Caco-2 (cell line): Measurements from ENCODE around the gene TMEM19. TPM values are rescaled to one million over a fixed set of nuclear protein-coding genes. Genes with fewer than 3 reads are reported as not detected.

ENCODE experiments used
- BruUV-seq: library from RNA; stranded (reverse); fragments of 400-500 nt; replicated peaks from 2 replicates; lab custom pipeline; 2021; lab: Mats Ljungman, UMichigan
- CTCF ChIA-PET: fragments of 300-600 bp; sonication (Branson Sonifier 250); formaldehyde crosslinking; loops from one replicate; lab custom pipeline; 2022; ENCODE audit warnings: antibody characterized with exemption; lab: Charles Lee
- POLR2A ChIA-PET: fragments of 300-600 bp; sonication (Branson Sonifier 250); formaldehyde crosslinking; loops from one replicate; lab custom pipeline; 2022; ENCODE audit warnings: antibody characterized with exemption; lab: Charles Lee
- DNase-seq, 2 experiments: peaks; one replicate each; pipeline versions ENCODE4 v3.0.0 to v3.0.0-alpha.2; 2020 to 2022
- H3K27me3 ChIP-seq: replicated peaks from 2 replicates; pipeline ENCODE4 v1.6.0; 2011; ENCODE audit warnings: low read length; ENCODE audit not compliant: control insufficient read depth, insufficient read depth
- H3K36me3 ChIP-seq: 2 replicates; pipeline ENCODE4 v1.5.1; 2011; ENCODE audit warnings: low read length; ENCODE audit not compliant: control insufficient read depth, insufficient read depth
- H3K4me1 ChIP-seq: fragments of 250-450 bp; sonication (Bioruptor Pico); 2 replicates; pipeline ENCODE4 v1.5.1; 2020; ENCODE audit warnings: mild to moderate bottlenecking
- H3K4me3 ChIP-seq: 2 replicates; pipeline ENCODE4 v1.5.1; 2011; ENCODE audit warnings: low read depth, mild to moderate bottlenecking, control low read depth, low read length
- H3K9me3 ChIP-seq: fragments of 250-450 bp; sonication (Bioruptor Pico); 2 replicates; pipeline ENCODE4 v1.5.1; 2020; ENCODE audit warnings: mild to moderate bottlenecking, moderate library complexity
- H3K27ac Mint-ChIP-seq: one replicate; pipeline ENCODE4 v1.8.0; 2022; ENCODE audit warnings: mixed read lengths; ENCODE audit not compliant: unreplicated experiment
- H3K27me3 Mint-ChIP-seq: one replicate; pipeline ENCODE4 v1.8.0; 2022; ENCODE audit warnings: mixed read lengths; ENCODE audit not compliant: insufficient read depth, unreplicated experiment
- H3K36me3 Mint-ChIP-seq: one replicate; pipeline ENCODE4 v1.8.0; 2022; ENCODE audit warnings: mild to moderate bottlenecking, mixed read lengths; ENCODE audit not compliant: insufficient read depth, unreplicated experiment
- H3K4me1 Mint-ChIP-seq: one replicate; pipeline ENCODE4 v1.8.0; 2022; ENCODE audit warnings: low read depth, mixed read lengths; ENCODE audit not compliant: unreplicated experiment
- H3K4me3 Mint-ChIP-seq: one replicate; pipeline ENCODE4 v1.8.0; 2022; ENCODE audit warnings: mild to moderate bottlenecking, moderate library complexity, mixed read lengths; ENCODE audit not compliant: unreplicated experiment
- H3K9me3 Mint-ChIP-seq: one replicate; pipeline ENCODE4 v1.8.0; 2022; ENCODE audit warnings: mixed read lengths; ENCODE audit not compliant: unreplicated experiment
- intact Hi-C: fragments of 100-400 bp; cut with micrococcal nuclease; formaldehyde crosslinking; loops from one replicate; pipeline ENCODE4 v1.10.0; 2022; ENCODE audit not compliant: unreplicated experiment
- total RNA-seq: library from RNA; stranded (reverse); gene quantifications from 2 replicates; pipeline ENCODE4 v1.2.3, GENCODE V29; 2022
- TF ChIP-seq, protein P1 (sequence below), 2 experiments: fragments of 200-600 bp in 1 of 2; IDR thresholded peaks; 1 replicate in 1 of 2; 2 replicates in 1 of 2; pipeline versions ENCODE4 v1.5.1 to v1.8.0; 2011 to 2022; ENCODE audit warnings: antibody characterized with exemption in 1 of 2, control low read depth in 1 of 2, inconsistent platforms in 1 of 2, low read depth in 1 of 2, low read length in 1 of 2, mild to moderate bottlenecking in 1 of 2, moderate library complexity in 1 of 2; ENCODE audit not compliant: insufficient read depth in 1 of 2, severe bottlenecking in 1 of 2, unreplicated experiment in 1 of 2

TMEM19 gene
- total RNA-seq, 1 experiment from 2014 or later = 24.2 TPM

DNA sequence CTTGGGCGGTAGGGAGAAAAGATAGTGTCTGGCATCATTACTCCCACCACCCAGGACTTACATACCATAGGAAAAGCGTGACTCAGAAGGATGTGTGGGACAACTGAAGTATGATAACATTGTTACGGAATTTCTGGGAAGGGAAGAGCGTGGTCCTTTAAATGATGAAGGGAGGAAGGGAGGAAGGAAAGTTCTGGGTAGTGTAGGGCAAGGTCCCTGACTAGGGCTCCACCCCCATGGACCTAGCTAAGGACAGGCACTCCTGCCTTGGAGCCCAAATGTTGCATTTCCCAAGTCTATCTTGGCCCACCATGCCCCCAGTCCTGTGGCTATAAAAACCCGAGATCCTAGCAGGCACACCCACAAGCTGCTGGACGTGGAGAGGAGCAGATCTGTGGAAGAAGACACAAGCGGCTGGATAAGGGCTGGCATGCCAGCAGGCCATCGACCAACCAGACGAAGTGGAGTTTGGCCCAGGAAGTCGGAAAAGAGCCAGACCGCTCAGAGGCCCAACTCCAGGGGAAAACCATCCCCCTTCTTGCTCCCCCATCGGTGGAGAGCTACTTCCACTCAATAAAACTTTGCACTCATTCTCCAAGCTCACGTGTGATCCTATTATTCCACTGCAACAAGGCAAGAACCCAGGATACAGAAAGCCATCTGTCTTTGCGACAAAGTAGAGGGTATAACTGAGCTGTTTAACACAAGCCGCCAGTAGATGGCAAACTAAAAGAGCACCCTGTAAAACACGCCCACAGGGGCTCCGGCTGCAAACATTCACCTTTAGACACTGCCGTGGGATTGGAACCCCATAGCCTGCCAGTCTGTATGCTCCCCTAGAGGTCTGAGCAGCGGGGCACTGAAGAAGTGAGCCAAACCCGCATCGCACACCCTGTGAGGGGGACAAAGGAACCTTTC is 45.8 kb downstream of the TMEM19 start:
- TF ChIP-seq, protein P1, sequence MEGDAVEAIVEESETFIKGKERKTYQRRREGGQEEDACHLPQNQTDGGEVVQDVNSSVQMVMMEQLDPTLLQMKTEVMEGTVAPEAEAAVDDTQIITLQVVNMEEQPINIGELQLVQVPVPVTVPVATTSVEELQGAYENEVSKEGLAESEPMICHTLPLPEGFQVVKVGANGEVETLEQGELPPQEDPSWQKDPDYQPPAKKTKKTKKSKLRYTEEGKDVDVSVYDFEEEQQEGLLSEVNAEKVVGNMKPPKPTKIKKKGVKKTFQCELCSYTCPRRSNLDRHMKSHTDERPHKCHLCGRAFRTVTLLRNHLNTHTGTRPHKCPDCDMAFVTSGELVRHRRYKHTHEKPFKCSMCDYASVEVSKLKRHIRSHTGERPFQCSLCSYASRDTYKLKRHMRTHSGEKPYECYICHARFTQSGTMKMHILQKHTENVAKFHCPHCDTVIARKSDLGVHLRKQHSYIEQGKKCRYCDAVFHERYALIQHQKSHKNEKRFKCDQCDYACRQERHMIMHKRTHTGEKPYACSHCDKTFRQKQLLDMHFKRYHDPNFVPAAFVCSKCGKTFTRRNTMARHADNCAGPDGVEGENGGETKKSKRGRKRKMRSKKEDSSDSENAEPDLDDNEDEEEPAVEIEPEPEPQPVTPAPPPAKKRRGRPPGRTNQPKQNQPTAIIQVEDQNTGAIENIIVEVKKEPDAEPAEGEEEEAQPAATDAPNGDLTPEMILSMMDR (IDR thresholded peaks at IDR 0.05; ENCODE audit: insufficient read depth in 1 of 2, low read depth in 1 of 2, low read length in 1 of 2, severe bottlenecking in 1 of 2, unreplicated experiment in 1 of 2) = peak in 1 of 2 experiments; percentile 30
- no TSS peak for BruUV-seq
- Mint-ChIP-seq H3K36me3 (no peaks in the 10 kb centered on the region), H3K4me3 (no peak overlapping the region), H3K4me1 (peaks cover 6% of the 10 kb centered on the region), H3K27me3 (no peaks in the 10 kb centered on the region), H3K9me3 (no peaks in the 10 kb centered on the region), H3K27ac (no peak overlapping the region)
- intact Hi-C loops = no loop called here
- Histone ChIP-seq H3K9me3 (no peaks in the 10 kb centered on the region), H3K4me1 (no peaks in the 10 kb centered on the region), H3K27me3 (no peaks in the 10 kb centered on the region), H3K36me3 (no peaks in the 10 kb centered on the region), H3K4me3 (no peak overlapping the region)
- ChIA-PET CTCF (interaction anchor here (1.1 kb wide), 1 partner anchor 16 kb away, joined by 9 read pairs; no protein-coding TSS in a partner anchor), POLR2A (no interaction called here)
- no peak for DNase-seq

DNA sequence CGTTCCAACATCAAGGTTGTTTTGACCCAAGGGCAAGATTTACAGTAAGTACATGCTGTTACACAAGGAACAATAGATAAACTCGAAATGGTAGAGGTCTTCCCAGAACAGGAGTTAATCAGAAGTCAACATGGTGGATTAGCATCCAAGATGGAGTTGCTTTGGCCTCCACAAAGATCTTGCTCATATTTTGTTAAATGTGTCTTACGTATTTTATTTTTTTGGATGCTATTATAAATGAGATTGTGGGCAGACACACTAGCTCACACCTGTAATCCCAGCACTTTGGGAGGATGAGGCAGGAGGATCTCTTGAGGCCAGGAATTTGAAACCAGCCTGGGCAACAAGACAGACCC is 46.5 kb downstream of the TMEM19 start:
- intact Hi-C loops = no loop called here
- POLR2A ChIA-PET = no interaction called here
- H3K36me3 ChIP-seq = no peaks in the 10 kb centered on the region
- Mint-ChIP-seq H3K27ac (no peak overlapping the region), H3K27me3 (no peaks in the 10 kb centered on the region), H3K4me3 (no peak overlapping the region), H3K36me3 (no peaks in the 10 kb centered on the region), H3K9me3 (no peaks in the 10 kb centered on the region), H3K4me1 (peaks cover 6% of the 10 kb centered on the region)
- no TSS peak for BruUV-seq
- H3K4me1 ChIP-seq = no peaks in the 10 kb centered on the region
- CTCF ChIA-PET = interaction anchor here (1.1 kb wide), 1 partner anchor 15 kb away, joined by 9 read pairs; no protein-coding TSS in a partner anchor
- TF ChIP-seq, protein P1 (IDR thresholded peaks at IDR 0.05; ENCODE audit: insufficient read depth in 1 of 2, low read depth in 1 of 2, low read length in 1 of 2, severe bottlenecking in 1 of 2, unreplicated experiment in 1 of 2) = no peak
- no peak for DNase-seq
- no peaks in the 10 kb centered on the region for H3K27me3 ChIP-seq
- H3K9me3 ChIP-seq = no peaks in the 10 kb centered on the region
- H3K4me3 ChIP-seq = no peak overlapping the region

DNA sequence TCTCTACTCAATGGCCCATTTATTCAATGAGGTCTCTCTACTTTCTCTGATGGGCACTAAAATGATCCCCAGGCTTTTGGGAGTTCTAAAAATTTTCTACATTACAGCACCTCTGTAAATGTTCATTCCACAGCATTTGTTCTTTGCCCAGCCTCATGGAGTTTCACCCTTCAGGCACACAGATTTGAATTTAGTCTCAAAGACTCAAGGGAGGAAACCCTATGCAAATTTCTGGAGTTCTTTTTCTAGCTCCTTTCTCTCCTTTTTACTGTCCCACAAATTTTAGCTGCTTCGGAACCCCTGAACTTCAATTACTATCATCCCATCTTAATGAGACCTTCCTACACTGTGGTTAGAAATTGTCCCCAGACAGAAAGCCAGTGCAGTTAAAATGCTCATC is 51.3 kb downstream of the TMEM19 start:
- no peaks in the 10 kb centered on the region for H3K27me3 Mint-ChIP-seq
- Histone ChIP-seq H3K27me3 (no peaks in the 10 kb centered on the region), H3K36me3 (no peaks in the 10 kb centered on the region), H3K9me3 (no peaks in the 10 kb centered on the region), H3K4me3 (no peak overlapping the region), H3K4me1 (no peaks in the 10 kb centered on the region)
- no peaks in the 10 kb centered on the region for H3K9me3 Mint-ChIP-seq
- ChIA-PET CTCF (no interaction called here), POLR2A (no interaction called here)
- intact Hi-C loops = no loop called here
- H3K4me1 Mint-ChIP-seq = no peaks in the 10 kb centered on the region
- BruUV-seq = no TSS peak
- TF ChIP-seq, protein P1 (IDR thresholded peaks at IDR 0.05; ENCODE audit: insufficient read depth in 1 of 2, low read depth in 1 of 2, low read length in 1 of 2, severe bottlenecking in 1 of 2, unreplicated experiment in 1 of 2) = no peak
- H3K36me3 Mint-ChIP-seq = no peaks in the 10 kb centered on the region
- DNase-seq = no peak
- no peak overlapping the region for H3K4me3 Mint-ChIP-seq
- H3K27ac Mint-ChIP-seq = no peak overlapping the region
